Activated CD8-positive, alpha-beta memory T cell treated with anti-CD3 and anti-CD28 coated beads for 36 hours (primary cell): ENCODE measurements around the gene PERP. TPM values are rescaled to one million over a fixed set of nuclear protein-coding genes. Genes with fewer than 3 reads are reported as not detected.

Source experiments
- CTCF ChIA-PET: fragments of 350-600 bp; sonication (Branson Sonifier 250); formaldehyde crosslinking; loops from one replicate; lab custom pipeline; 2021; ENCODE audit warnings: antibody characterized with exemption; lab: Charles Lee
- POLR2A ChIA-PET: fragments of 350-600 bp; sonication (Branson Sonifier 250); formaldehyde crosslinking; loops from one replicate; lab custom pipeline; 2021; ENCODE audit warnings: antibody characterized with exemption; lab: Charles Lee
- total RNA-seq, 2 experiments: library from RNA; stranded (reverse); gene quantifications; one replicate each; pipeline ENCODE4 v1.2.3, GENCODE V29; 2021

PERP gene
- total RNA-seq, 2 experiments from 2014 or later = 9.6 to 10.0 TPM

GRCh38 chr6:138107752-138108592, 753 bp upstream of the PERP start:
- POLR2A ChIA-PET = no interaction called here
- CTCF ChIA-PET = interaction anchor here (1.1 to 1.8 kb wide), 3 partner anchors 104 to 295 kb away, joined by 3 to 9 read pairs (median 3); no protein-coding TSS in a partner anchor

GRCh38 chr6:138106665-138107077, 548 bp downstream of the PERP start:
- ChIA-PET POLR2A (no interaction called here), CTCF (interaction anchor here (0.7 to 2.6 kb wide), 5 partner anchors 100 to 297 kb away, joined by 3 to 8 read pairs (median 5); partner anchors contain the start of gene HEBP2)

- ChIA-PET CTCF (interaction anchor here (0.7 to 2.6 kb wide), 5 partner anchors 99 to 297 kb away, joined by 3 to 8 read pairs (median 5); partner anchors contain the start of gene HEBP2), POLR2A (no interaction called here)
Measured at GRCh38 chr6:138105880-138106664, 1.1 kb downstream of the PERP start.

- POLR2A ChIA-PET = no interaction called here
- CTCF ChIA-PET = interaction anchor here (0.7 to 2.6 kb wide), 4 partner anchors 99 to 448 kb away, joined by 3 to 8 read pairs (median 4); no protein-coding TSS in a partner anchor
Measured at GRCh38 chr6:138105446-138105845, 1.8 kb downstream of the PERP start.

- ChIA-PET CTCF (interaction anchor here (0.7 to 2.6 kb wide), 3 partner anchors 98 to 448 kb away, joined by 3 to 8 read pairs (median 5); no protein-coding TSS in a partner anchor), POLR2A (no interaction called here)
Measured at GRCh38 chr6:138104618-138105213, 2.5 kb downstream of the PERP start.

GRCh38 chr6:138103871-138104270, 3.3 kb downstream of the PERP start:
- CTCF ChIA-PET = no interaction called here
- POLR2A ChIA-PET = no interaction called here

GRCh38 chr6:138101946-138102731, 5.1 kb downstream of the PERP start:
- ChIA-PET CTCF (no interaction called here), POLR2A (no interaction called here)

GRCh38 chr6:138099832-138100231, 7.4 kb downstream of the PERP start:
- POLR2A ChIA-PET = interaction anchor here (0.7 kb wide), 1 partner anchor 376 kb away, joined by 3 read pairs; no protein-coding TSS in a partner anchor
- CTCF ChIA-PET = no interaction called here

GRCh38 chr6:138098306-138098705, 8.9 kb downstream of the PERP start:
- ChIA-PET CTCF (no interaction called here), POLR2A (no interaction called here)

GRCh38 chr6:138094260-138094659, 13.0 kb downstream of the PERP start:
- POLR2A ChIA-PET = no interaction called here

GRCh38 chr6:138093632-138094031, 13.6 kb downstream of the PERP start:
- CTCF ChIA-PET = no interaction called here
- POLR2A ChIA-PET = no interaction called here

More at GRCh38 chr6:138094260-138094659, 13.0 kb downstream of the PERP start:
- CTCF ChIA-PET = no interaction called here

GRCh38 chr6:138092686-138093085, 14.5 kb downstream of the PERP start:
- ChIA-PET POLR2A (no interaction called here), CTCF (no interaction called here)

GRCh38 chr6:138089325-138089724, 17.9 kb downstream of the PERP start:
- CTCF ChIA-PET = no interaction called here
- POLR2A ChIA-PET = no interaction called here

- ChIA-PET CTCF (no interaction called here), POLR2A (no interaction called here)
Measured at GRCh38 chr6:138088326-138088762, 18.9 kb downstream of the PERP start.

- POLR2A ChIA-PET = no interaction called here
- CTCF ChIA-PET = no interaction called here
Measured at GRCh38 chr6:138087593-138088325, 19.5 kb downstream of the PERP start.

GRCh38 chr6:138086573-138087196, 20.5 kb downstream of the PERP start:
- ChIA-PET CTCF (no interaction called here), POLR2A (no interaction called here)

GRCh38 chr6:138085839-138086222, 21.4 kb downstream of the PERP start:
- CTCF ChIA-PET = no interaction called here
- POLR2A ChIA-PET = no interaction called here
